Stimulated activated CD4-positive, alpha-beta T cell treated with anti-CD3 and anti-CD28 coated beads, Interleukin-1b, Interleukin-23, amount 100 ng/mL, for 1 hour (primary cell): Measurements from ENCODE around the gene LSAMP.

Experiments used
- DNase-seq, 2 donors: peaks; one replicate each; pipeline ENCODE4 v3.0.0-alpha.2; 2020; ENCODE audit warnings: low read depth in 2 of 2

LSAMP gene

DNA sequence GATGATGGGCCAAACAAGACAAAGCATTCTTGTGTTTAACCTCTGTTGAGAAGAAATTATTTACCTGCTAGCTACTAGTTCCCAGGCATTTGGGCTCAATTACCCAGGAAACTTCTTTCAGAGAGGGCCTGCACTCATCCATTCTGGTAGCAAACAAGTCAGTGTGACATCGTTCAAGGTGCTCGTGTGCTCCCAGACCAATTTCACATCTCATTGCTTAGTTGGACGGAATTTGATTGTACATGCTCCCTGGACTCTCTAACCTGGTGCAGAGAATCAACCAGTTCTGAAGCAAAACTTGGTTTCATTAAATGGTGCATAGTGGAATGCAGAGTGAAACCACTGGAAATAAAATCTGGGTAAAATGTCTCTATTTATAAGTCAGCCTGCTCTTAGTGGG, 392.7 kb downstream of the LSAMP start:
- DNase-seq, result no peak

DNA sequence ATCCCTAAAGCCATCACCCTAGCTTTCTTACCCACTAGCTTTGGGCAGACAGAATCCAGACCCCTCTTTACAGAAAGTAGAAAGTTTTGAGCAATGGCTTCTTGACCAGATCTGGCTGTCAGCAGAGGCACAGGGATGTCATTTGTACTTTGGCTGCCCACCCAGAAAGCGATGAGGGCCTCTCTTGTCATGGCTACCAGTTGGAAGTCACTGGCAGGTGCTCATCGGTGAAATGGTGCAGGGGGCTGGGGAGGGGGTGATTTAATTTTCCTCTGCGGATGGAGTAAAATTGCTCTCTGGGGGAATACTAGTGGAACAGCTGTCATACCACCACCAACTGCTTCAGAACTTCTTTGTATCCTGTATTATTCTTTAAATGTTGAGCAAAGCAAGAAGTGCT, 393.7 kb downstream of the LSAMP start:
- no peak for DNase-seq

DNA sequence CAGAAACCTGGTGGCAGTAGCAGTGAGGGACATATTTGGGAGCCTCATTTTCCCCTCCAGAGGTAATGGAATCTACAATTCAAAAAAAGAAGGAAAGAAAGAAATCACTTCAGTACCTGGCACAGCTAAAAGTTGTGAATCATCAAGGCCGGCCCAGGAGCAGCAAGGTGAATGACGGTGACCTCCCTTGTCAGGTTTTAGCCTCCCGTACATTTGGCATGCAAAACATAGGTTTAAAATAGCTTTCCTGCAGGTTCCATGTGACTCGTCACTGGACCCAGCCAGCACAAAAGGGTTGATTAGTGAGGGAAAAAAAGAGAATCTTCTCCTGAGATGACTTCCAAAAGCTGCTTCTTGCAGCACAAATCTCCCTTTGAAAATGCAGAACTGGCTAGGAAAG, 394.2 kb downstream of the LSAMP start:
- no peak for DNase-seq

DNA sequence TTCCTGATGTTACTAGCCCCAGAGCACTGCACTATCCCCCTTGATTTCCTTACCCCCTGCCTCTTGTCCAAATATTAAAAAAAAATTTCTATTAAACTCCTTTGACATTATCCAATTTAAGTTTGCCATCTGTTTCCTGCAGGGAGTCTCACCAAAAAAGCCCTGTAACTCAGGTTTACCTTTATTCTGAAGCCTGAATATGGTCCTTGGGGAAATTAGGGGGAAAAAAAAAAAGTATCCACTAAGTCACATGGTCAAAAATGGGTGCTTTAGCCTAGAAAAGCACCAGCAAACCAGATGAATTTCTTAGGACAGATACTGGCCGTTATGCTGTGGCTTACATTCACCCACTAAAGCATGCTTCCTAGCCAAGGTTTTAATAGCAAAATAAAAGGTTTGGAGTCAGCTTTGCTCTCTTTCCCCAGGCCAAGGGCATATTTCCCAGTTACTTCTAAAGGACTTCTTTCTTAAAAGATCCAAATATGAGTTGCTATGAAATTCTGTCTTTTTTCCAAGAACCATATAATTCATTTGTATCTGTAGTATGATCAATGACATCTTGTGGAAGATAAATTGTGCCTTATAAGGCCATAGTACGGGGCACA, 394.9 kb downstream of the LSAMP start:
- no peak for DNase-seq

DNA sequence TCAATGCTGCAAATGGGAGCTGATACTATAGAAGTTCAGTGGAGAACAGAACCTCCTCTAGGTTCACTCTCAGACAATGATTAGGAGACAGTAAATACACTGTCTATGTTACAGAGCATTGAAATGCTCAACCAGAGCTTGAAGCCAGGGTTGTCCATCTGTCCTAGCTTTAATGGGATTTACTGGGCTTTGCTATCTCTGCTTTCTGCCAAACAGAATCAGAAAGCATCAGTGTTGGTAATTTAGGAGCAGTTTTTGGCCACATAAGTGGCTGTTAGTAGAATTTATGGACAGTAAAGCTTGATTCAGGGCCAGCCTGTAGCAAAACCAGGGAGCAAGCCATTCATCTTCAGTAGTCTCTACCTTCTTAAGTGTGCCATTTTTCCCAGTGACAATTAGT, 396.3 kb downstream of the LSAMP start:
- no peak for DNase-seq

DNA sequence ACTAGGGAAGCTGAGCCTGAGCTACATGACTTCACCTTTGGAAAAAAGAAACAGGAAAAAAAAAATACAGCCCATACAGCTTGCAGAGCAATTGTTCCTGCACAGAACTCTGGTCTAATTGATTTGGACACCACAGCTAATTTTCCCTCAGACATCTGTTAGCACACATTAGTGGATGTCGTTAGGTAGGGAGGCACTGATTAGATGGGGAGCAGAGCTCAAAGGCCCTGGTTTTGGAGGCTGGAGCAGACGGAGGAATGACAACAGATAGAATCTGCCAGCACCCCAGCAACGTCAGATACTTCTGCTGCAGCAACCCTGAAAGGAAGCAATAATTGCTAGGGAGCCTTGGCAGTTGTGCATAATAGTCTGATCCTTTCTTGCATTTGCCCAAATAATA, 398.9 kb downstream of the LSAMP start:
- no peak for DNase-seq

GRCh38 chr3:116045314-116045713, 400.0 kb downstream of the LSAMP start:
- DNase-seq, result no peak

DNA sequence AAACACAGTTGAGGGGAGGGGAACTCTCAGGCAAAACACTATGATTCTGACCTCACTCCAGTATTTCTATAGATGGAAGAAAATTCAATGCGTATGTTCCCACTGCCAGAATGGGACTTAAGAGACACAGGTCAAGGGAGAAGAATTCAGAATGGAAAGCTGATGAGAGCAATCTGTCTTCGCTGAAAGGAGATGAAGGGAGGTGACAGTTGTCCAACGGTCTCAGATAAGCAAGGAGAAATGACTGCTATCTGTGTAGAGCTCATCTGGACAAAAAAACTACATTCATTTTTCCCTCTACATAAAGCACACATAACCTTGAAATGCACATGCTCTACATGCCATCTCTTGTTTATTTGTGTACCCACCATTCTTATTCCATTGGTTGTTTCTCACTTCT, 405.1 kb downstream of the LSAMP start:
- no peak for DNase-seq

DNA sequence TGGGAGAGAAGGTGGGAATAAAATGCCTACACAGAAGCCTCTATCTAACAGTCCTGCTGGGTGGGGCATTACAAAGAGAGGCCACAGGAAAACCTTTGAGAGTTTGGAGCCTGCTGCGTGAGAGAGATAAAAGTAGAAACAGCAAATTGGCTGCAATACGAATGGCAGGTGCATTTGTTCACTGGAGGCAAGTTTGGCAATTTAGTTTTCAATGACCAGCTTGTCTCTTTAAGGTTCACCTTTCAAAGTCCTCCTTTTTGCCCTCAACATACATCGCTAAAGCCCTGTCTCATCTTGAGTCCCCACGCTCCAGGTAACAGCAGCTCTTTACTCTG, 405.7 kb downstream of the LSAMP start:
- no peak for DNase-seq

DNA sequence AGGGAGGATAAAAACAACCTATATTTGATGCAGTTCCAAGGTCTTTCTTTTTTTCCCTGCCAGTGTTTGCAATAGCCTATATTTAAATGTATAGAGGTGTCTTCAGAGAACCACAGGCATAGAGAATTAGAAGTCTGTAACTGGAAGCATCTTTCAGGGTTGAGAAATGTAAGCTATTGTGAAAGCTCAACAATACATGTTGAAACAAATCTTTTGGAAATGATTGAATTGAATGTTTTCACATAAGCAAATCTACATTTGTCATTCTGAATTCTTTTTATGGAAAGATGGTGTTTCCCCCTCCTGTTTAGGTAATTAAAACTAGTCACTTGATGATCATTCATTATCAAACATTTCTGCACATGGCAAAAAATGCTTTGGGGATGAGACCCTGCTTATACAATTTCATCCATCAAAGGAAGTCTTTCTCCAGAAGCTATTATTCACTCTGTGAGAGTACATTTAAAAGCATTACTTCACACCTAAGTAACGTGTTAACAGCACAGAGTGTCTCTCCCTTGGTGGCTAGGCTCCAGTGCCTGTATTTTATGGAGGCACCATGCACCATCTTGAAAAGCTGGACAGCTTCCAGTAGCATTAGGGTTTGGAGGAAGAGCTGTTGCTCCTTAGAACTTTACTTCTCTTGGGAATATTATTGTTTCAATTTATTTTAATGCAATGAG, 406.2 kb downstream of the LSAMP start:
- DNase-seq, result no peak

GRCh38 chr3:116037954-116038911, 407.1 kb downstream of the LSAMP start:
- DNase-seq, result no peak

GRCh38 chr3:116035429-116035828, 409.9 kb downstream of the LSAMP start:
- no peak for DNase-seq

DNA sequence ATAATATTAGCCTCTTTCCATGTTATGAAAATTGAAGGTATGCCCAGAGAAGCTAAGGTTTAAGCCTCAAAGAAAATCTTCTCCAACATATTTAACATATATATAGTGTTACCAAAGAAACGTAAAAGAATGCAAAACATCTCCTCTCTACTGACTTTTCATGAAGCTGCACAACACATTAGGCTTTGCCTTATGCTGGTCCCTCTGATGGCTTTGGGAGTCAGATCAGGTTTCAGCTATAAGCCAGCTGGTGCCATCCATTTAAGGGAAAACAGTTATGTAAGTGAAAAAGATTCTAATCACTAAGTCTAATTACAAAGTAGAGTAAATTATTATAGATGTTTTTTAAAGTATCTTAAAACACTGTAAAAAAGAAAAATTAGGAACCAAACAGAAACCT, 410.5 kb downstream of the LSAMP start:
- DNase-seq, result no peak

- DNase-seq, result no peak
Observed at GRCh38 chr3:116034086-116034485, 411.2 kb downstream of the LSAMP start.

GRCh38 chr3:116033516-116033915, 411.8 kb downstream of the LSAMP start:
- no peak for DNase-seq

- no peak for DNase-seq
Observed at GRCh38 chr3:116032176-116032575, 413.1 kb downstream of the LSAMP start.

- DNase-seq, result no peak
Observed at GRCh38 chr3:116030131-116030850, 415.0 kb downstream of the LSAMP start.

DNA sequence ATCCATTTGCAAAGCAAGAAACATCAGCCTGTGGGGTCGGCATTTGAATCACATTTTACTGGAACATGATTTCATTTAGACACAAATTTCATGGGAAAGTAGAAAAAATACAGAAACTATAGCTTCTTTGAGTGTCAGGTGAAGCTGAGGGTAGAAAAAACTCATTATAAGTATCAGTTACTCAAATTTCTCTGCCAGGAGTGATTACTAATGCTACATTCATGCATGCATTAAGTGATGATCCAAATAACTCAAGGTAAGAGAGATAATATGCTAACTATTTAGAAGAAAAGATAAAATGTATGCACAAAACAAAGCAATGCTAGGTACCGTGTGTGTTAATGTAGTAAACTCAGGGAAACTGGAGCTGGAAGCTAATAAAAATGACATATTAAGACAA, 416.0 kb downstream of the LSAMP start:
- no peak for DNase-seq

DNA sequence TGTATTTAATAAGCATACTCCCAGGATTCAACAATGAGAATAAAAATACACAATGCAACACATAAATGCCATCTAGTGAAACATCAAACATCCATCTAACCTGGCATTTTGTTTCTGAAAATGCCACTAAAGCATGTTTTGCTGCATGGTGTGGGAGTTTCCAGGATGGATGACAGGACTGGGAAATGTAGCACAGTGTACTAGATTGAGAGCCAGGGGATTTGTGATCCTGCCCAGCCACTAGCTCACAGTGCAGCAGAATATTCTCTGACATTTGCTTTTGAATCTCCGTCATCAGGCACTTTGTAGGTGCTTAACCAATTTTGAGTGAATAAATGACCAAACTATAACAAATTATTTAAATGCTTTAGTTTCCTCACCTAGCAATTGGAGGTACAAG, 417.1 kb downstream of the LSAMP start:
- no peak for DNase-seq

- DNase-seq, result no peak
Observed at GRCh38 chr3:116020989-116021388, 424.3 kb downstream of the LSAMP start.

- DNase-seq, result no peak
Observed at GRCh38 chr3:116020495-116020894, 424.8 kb downstream of the LSAMP start.

GRCh38 chr3:116019254-116019763, 426.0 kb downstream of the LSAMP start:
- DNase-seq, result no peak
